ENCODE results near the gene SP1. TPM values are rescaled to one million over a fixed set of nuclear protein-coding genes. Genes with fewer than 3 reads are reported as not detected.
"Not testable (repeated sequence)": the region's sequence is repeated elsewhere in the genome, so short reads cannot be mapped to it uniquely, and the experiment has no call there.

The SP1 gene
- 10 to 100 TPM; 61.1 to 63.3 TPM for total RNA-seq
- 6.6 TPM for polyA plus RNA-seq

- Mint-ChIP-seq H3K4me3 (peak within 1 kb of the TSS; percentile 82 to 89 (median 86)), H3K4me1 (peaks cover 30 to 40% (median 38%) of the 10 kb centered on the region in 3 donors), H3K27me3 (no peaks in the 10 kb centered on the region), H3K36me3 (peaks cover 6 to 35% (median 7%) of the 10 kb centered on the region in 3 donors), H3K9me3 (no peaks in the 10 kb centered on the region), H3K27ac (peak within 1 kb of the TSS; percentile 52 to 93 (median 82))
- DNase-seq: peak; percentile 82 to 99 (median 90)
- POLR2A ChIA-PET: interaction anchor here (0.6 to 2.7 kb wide), 12 partner anchors 8 to 160 kb away, joined by 3 to 31 read pairs (median 6); partner anchors contain the start of genes AAAS, PFDN5, PRR13 and TARBP2
- Histone ChIP-seq H3K36me3 (ENCODE audit: insufficient read depth, low read length) (peaks cover 26% of the 10 kb centered on the region), H3K27ac (ENCODE audit: low read depth, low read length) (peak within 1 kb of the TSS; percentile 73), H3K9me3 (ENCODE audit: low read length) (no peaks in the 10 kb centered on the region), H3K27me3 (ENCODE audit: insufficient read depth, low read length, poor library complexity, severe bottlenecking) (no peaks in the 10 kb centered on the region), H3K4me1 (ENCODE audit: insufficient read depth, low read length) (peaks cover 42% of the 10 kb centered on the region), H3K4me3 (ENCODE audit: low read length) (peak within 1 kb of the TSS; percentile 63)
- CTCF ChIA-PET: interaction anchor here (0.7 to 4.4 kb wide), 8 partner anchors 12 to 128 kb away, joined by 3 to 29 read pairs (median 7); partner anchors contain the start of gene AAAS
Observed at GRCh38 chr12:53380104-53380793, at the start of gene SP1. TSS of gene SP1 (plus strand) at chr12:53380176. CDS start at chr12:53380292, 116 bp downstream.

DNA sequence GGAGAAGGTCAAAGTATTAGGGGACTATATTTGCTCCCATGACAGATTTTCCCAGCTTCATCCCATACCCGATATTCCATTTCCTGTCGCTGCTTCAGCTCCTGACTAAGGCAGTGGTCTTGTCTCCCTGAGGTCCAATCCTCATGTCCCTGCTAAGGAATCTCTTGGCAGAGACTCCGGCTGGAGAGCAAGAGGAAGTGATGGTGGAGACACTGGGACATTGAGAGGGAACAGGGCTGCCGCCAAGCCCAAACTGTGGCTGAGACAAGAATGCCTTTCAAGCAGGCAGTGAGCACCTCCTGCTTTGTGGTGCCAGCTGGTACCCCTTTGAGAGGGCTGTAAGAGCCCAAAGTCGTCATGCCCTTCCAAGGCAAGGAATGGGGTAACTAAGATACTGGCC is 49.3 kb upstream of the SP1 start:
- POLR2A ChIA-PET: interaction anchor here (0.7 to 1.1 kb wide), 2 partner anchors 13 to 92 kb away, joined by 3 to 9 read pairs; no protein-coding TSS in a partner anchor

GRCh38 chr12:53332339-53332738 is 47.6 kb upstream of the SP1 start:
- H3K9me3 ChIP-seq (ENCODE audit: low read length); DNase-seq; POLR2A ChIA-PET; H3K4me1 ChIP-seq (ENCODE audit: insufficient read depth, low read length); H3K4me3 Mint-ChIP-seq; H3K36me3 ChIP-seq (ENCODE audit: insufficient read depth, low read length); H3K36me3 Mint-ChIP-seq; H3K9me3 Mint-ChIP-seq; H3K27ac ChIP-seq (ENCODE audit: low read depth, low read length); H3K4me1 Mint-ChIP-seq; H3K4me3 ChIP-seq (ENCODE audit: low read length): not testable (repeated sequence)
- Mint-ChIP-seq H3K27ac (peak overlapping the region in 1 of 8 donors; percentile 18), H3K27me3 (peaks cover 18 to 51% of the 10 kb centered on the region in 2 donors)
- H3K27me3 ChIP-seq (ENCODE audit: insufficient read depth, low read length, poor library complexity, severe bottlenecking): peaks cover 11% of the 10 kb centered on the region
- CTCF ChIA-PET: interaction anchor here (1.0 to 16.1 kb wide), 4 partner anchors 10 to 20 kb away, joined by 3 to 209 read pairs (median 14); partner anchors contain the start of gene AAAS

More for the DNA sequence above, 49.3 kb upstream of the SP1 start:
- Histone ChIP-seq H3K36me3 (ENCODE audit: insufficient read depth, low read length) (no peaks in the 10 kb centered on the region), H3K27ac (ENCODE audit: low read depth, low read length) (no peak overlapping the region), H3K27me3 (ENCODE audit: insufficient read depth, low read length, poor library complexity, severe bottlenecking) (peaks cover 1% of the 10 kb centered on the region), H3K4me1 (ENCODE audit: insufficient read depth, low read length) (no peaks in the 10 kb centered on the region), H3K9me3 (ENCODE audit: low read length) (no peaks in the 10 kb centered on the region), H3K4me3 (ENCODE audit: low read length) (no peak overlapping the region)
- Mint-ChIP-seq H3K4me3 (no peak overlapping the region), H3K4me1 (peaks cover 0 to 6% (median 3%) of the 10 kb centered on the region in 3 donors), H3K27ac (no peak overlapping the region), H3K36me3 (peaks cover 0 to 1% (median 0%) of the 10 kb centered on the region in 3 donors), H3K9me3 (no peaks in the 10 kb centered on the region), H3K27me3 (peaks cover 9 to 38% of the 10 kb centered on the region in 2 donors)
- DNase-seq: no peak
- CTCF ChIA-PET: interaction anchor here (1.1 to 16.1 kb wide), 4 partner anchors 9 to 178 kb away, joined by 3 to 209 read pairs (median 14); partner anchors contain the start of gene AAAS

GRCh38 chr12:53332744-53333143 is 47.2 kb upstream of the SP1 start:
- no peak overlapping the region for H3K27ac Mint-ChIP-seq
- H3K36me3 Mint-ChIP-seq: peaks cover 0 to 2% (median 0%) of the 10 kb centered on the region in 3 donors

GRCh38 chr12:53333289-53333688 is 46.7 kb upstream of the SP1 start:
- H3K27ac ChIP-seq (ENCODE audit: low read depth, low read length): no peak overlapping the region
- Mint-ChIP-seq H3K4me3 (no peak overlapping the region), H3K36me3 (peaks cover 0 to 2% (median 0%) of the 10 kb centered on the region in 3 donors), H3K27ac (no peak overlapping the region), H3K27me3 (peaks cover 20 to 55% of the 10 kb centered on the region in 2 donors), H3K4me1 (peaks cover 6 to 8% (median 7%) of the 10 kb centered on the region in 3 donors), H3K9me3 (no peaks in the 10 kb centered on the region)
- ChIA-PET CTCF (interaction anchor here (3.5 to 5.1 kb wide), 2 partner anchors 11 to 12 kb away, joined by 13 to 21 read pairs; partner anchors contain the start of gene AAAS), POLR2A (no interaction called here)
- DNase-seq: no peak
- H3K4me3 ChIP-seq (ENCODE audit: low read length): no peak overlapping the region
- no peaks in the 10 kb centered on the region for H3K9me3 ChIP-seq (ENCODE audit: low read length)
- H3K36me3 ChIP-seq (ENCODE audit: insufficient read depth, low read length): no peaks in the 10 kb centered on the region
- no peaks in the 10 kb centered on the region for H3K4me1 ChIP-seq (ENCODE audit: insufficient read depth, low read length)
- H3K27me3 ChIP-seq (ENCODE audit: insufficient read depth, low read length, poor library complexity, severe bottlenecking): peaks cover 20% of the 10 kb centered on the region

More at GRCh38 chr12:53332744-53333143, 47.2 kb upstream of the SP1 start:
- no peak overlapping the region for H3K27ac ChIP-seq (ENCODE audit: low read depth, low read length)
- no peaks in the 10 kb centered on the region for H3K9me3 Mint-ChIP-seq
- no peak overlapping the region for H3K4me3 ChIP-seq (ENCODE audit: low read length)
- H3K36me3 ChIP-seq (ENCODE audit: insufficient read depth, low read length): no peaks in the 10 kb centered on the region
- H3K4me1 Mint-ChIP-seq: peaks cover 2% of the 10 kb centered on the region in 3 donors
- H3K9me3 ChIP-seq (ENCODE audit: low read length): no peaks in the 10 kb centered on the region
- ChIA-PET POLR2A (no interaction called here), CTCF (interaction anchor here (1.0 to 16.1 kb wide), 3 partner anchors 11 to 19 kb away, joined by 3 to 209 read pairs (median 21); partner anchors contain the start of gene AAAS)
- DNase-seq: no peak
- peaks cover 20 to 51% of the 10 kb centered on the region in 2 donors for H3K27me3 Mint-ChIP-seq
- H3K4me1 ChIP-seq (ENCODE audit: insufficient read depth, low read length): no peaks in the 10 kb centered on the region
- H3K27me3 ChIP-seq (ENCODE audit: insufficient read depth, low read length, poor library complexity, severe bottlenecking): peaks cover 15% of the 10 kb centered on the region
- H3K4me3 Mint-ChIP-seq: no peak overlapping the region

DNA sequence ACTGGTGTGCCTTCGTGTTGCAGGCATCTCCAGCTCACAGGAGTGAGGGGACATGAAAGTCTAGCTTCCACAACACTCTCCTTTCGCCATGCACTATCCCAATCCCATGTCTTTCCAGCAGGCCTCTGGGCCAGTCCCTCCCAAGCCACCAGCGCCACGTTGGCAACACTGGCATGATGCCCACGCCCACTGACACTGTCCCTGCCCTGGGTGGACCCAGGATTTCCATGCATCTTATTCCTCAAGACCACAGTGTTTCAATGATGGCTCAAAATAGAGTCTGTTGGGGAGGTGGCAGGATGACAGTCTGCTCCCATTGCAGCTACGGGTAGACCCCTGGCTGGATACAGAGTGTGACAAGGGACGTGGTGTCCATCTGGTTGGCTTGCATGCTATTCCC is 46.1 kb upstream of the SP1 start:
- Mint-ChIP-seq H3K27ac (no peak overlapping the region), H3K9me3 (no peaks in the 10 kb centered on the region), H3K4me3 (no peak overlapping the region), H3K4me1 (peaks cover 7 to 9% (median 7%) of the 10 kb centered on the region in 3 donors), H3K27me3 (peaks cover 20 to 58% of the 10 kb centered on the region in 2 donors), H3K36me3 (peaks cover 0 to 2% (median 0%) of the 10 kb centered on the region in 3 donors)
- Histone ChIP-seq H3K4me1 (ENCODE audit: insufficient read depth, low read length) (no peaks in the 10 kb centered on the region), H3K27ac (ENCODE audit: low read depth, low read length) (no peak overlapping the region), H3K9me3 (ENCODE audit: low read length) (no peaks in the 10 kb centered on the region), H3K36me3 (ENCODE audit: insufficient read depth, low read length) (no peaks in the 10 kb centered on the region), H3K4me3 (ENCODE audit: low read length) (no peak overlapping the region), H3K27me3 (ENCODE audit: insufficient read depth, low read length, poor library complexity, severe bottlenecking) (peaks cover 26% of the 10 kb centered on the region)
- DNase-seq: no peak
- POLR2A ChIA-PET: no interaction called here
- CTCF ChIA-PET: interaction anchor here (3.5 to 5.1 kb wide), 2 partner anchors 11 to 12 kb away, joined by 13 to 21 read pairs; partner anchors contain the start of gene AAAS

DNA sequence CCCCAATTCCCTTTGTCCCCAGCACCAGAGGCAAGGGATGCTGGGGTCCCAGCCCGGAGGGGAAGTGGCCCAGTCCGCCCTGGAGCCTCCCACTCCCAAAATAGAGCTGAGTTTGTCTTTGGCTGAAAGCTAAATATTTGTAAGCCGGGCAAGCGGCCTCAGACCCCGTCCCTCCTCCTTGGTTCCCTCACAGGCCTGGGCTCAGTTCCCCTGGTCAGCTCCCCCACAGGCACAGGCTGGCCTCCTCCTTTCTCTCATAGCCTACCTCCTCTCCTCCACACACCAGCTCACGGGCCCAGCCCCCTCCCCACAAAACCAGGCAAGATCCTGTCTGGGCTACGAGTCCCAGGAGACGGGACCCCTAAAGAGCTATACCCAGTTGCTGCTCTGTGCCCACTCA is 45.2 kb upstream of the SP1 start:
- no peak for DNase-seq
- Histone ChIP-seq H3K27me3 (ENCODE audit: insufficient read depth, low read length, poor library complexity, severe bottlenecking) (peaks cover 27% of the 10 kb centered on the region), H3K9me3 (ENCODE audit: low read length) (no peaks in the 10 kb centered on the region), H3K4me3 (ENCODE audit: low read length) (no peak overlapping the region), H3K4me1 (ENCODE audit: insufficient read depth, low read length) (no peaks in the 10 kb centered on the region), H3K27ac (ENCODE audit: low read depth, low read length) (no peak overlapping the region), H3K36me3 (ENCODE audit: insufficient read depth, low read length) (no peaks in the 10 kb centered on the region)
- ChIA-PET CTCF (interaction anchor here (0.8 to 3.5 kb wide), 6 partner anchors 8 to 86 kb away, joined by 3 to 13 read pairs (median 6); partner anchors contain the start of gene AAAS), POLR2A (interaction anchor here (0.5 kb wide), 1 partner anchor 11 kb away, joined by 6 read pairs; no protein-coding TSS in a partner anchor)
- peaks cover 7 to 9% (median 7%) of the 10 kb centered on the region in 3 donors for H3K4me1 Mint-ChIP-seq
- no peaks in the 10 kb centered on the region for H3K9me3 Mint-ChIP-seq
- H3K27me3 Mint-ChIP-seq: peaks cover 20 to 60% of the 10 kb centered on the region in 2 donors
- no peak overlapping the region for H3K27ac Mint-ChIP-seq
- H3K36me3 Mint-ChIP-seq: peaks cover 0 to 2% (median 0%) of the 10 kb centered on the region in 3 donors
- no peak overlapping the region for H3K4me3 Mint-ChIP-seq
